HG02571 (cell line): ENCODE results near the gene IRF4.
A peak's percentile ranks its signal among the peaks of the same experiment; 100 is the strongest.

Experiments
- ATAC-seq: cut with Tn5 transposase; IDR thresholded peaks from one replicate; pipeline ENCODE4 v1.9.1; 2021; ENCODE audit warnings: mild to moderate bottlenecking, moderate library complexity; ENCODE audit not compliant: unreplicated experiment

The IRF4 gene

GRCh38 chr6:379410-380181, 12.0 kb upstream of the IRF4 start:
- no peak for ATAC-seq

- no peak for ATAC-seq
Measured at GRCh38 chr6:380234-381218, 11.0 kb upstream of the IRF4 start.

DNA sequence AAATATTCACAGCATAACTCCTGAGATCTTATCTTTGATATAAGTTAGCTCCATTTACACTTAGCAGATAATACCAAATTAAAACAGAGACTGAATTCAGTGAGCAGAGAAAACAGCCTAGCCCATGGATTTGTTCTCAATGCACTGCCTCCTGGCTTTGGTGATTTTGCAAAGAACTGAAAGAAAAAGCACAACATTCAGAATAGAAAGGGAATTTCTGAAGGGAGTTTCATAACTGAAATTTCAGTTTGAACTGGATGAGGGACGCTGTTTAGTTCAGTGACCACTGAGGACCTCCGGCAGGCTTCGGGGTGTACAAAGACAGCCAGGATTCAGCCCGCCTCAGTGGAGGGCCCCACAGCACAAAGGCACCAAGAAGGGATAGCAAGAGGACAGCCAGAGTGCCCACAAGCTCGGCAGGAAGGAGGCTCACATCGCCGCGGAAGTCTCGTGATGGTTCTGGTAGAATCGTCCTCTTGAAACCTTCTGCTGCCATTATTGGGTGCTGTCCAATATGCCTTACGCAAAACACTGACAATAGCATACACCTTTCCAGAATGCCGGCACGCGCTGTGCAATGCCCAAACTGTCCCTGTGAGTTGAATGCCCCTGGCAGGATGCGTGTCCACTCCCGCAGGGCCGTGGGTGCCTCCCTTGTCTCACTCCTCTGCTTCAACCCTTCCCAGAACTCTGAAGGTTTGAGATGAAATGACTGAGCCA, 9.7 kb upstream of the IRF4 start:
- ATAC-seq = no peak

- no peak for ATAC-seq
Measured at GRCh38 chr6:382883-383810, 8.4 kb upstream of the IRF4 start.

- ATAC-seq = no peak
Measured at GRCh38 chr6:383856-384255, 7.7 kb upstream of the IRF4 start.

DNA sequence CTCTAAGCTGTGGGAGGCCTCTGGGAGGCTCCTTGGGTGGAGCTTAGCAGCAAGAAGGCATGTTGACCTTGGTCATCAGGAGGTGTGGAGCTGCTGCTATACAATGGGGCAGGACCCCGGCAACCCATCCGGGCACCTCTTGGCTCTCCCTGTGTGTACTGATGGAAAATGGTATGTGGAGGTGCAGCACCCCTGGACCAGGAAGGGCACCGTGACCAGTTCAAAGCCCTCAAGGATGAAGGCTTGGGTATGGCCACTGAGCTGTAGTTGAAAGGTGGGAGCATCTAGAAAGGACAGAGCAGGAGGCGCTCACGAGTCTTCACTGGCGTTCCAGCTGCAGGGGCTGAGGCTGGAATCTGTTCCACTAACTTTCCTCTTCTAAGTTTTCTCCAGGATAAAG, 6.7 kb upstream of the IRF4 start:
- no peak for ATAC-seq

GRCh38 chr6:385614-386013, 5.9 kb upstream of the IRF4 start:
- ATAC-seq = no peak

GRCh38 chr6:386688-387266, 4.8 kb upstream of the IRF4 start:
- no peak for ATAC-seq

DNA sequence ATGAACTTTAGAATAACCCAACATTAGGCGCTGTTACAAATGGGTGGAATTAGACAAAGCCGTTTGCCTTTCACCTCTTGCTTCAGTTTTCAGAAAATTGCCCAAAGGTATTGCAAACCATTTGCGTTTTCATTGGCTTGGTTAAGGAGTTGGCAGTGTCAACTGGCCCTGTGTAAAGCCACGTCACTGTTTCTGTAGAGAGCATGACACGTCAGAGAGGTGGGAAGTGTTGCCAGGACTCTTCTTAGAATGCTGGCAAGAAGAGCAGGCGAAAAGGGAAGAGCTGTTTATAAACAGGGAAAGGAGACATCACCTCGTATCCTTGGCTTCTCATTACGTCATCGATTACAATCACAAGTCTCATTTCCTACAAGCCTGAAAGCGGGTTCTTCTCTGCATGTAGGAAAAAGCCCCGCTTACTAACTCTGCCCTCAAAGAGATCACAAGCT, 4.2 kb upstream of the IRF4 start:
- no peak for ATAC-seq

- no peak for ATAC-seq
Measured at GRCh38 chr6:388202-388903, 3.2 kb upstream of the IRF4 start.

GRCh38 chr6:389143-389542, 2.4 kb upstream of the IRF4 start:
- no peak for ATAC-seq

GRCh38 chr6:389622-390021, 1.9 kb upstream of the IRF4 start:
- no peak for ATAC-seq

DNA sequence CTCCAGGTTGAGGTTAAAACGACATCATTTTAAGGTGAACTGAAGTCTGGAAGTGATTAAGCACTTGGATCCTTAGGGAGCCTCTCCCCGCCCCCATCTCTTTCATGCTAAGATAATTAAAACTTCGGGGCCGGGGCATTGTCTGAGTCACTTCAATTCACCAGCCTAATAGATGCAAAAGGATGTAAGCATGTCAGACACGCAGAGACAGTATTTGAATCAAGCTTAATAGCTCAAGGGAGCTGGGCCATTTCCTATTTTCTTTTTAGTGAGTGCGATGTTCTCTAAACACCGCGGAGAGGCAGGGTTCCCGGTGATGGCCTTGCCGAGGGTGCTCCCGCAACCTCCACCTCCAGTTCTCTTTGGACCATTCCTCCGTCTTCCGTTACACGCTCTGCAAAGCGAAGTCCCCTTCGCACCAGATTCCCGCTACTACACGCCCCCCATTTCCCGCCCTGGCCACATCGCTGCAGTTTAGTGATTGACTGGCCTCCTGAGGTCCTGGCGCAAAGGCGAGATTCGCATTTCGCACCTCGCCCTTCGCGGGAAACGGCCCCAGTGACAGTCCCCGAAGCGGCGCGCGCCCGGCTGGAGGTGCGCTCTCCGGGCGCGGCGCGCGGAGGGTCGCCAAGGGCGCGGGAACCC, 516 bp upstream of the IRF4 start:
- peak; percentile 14 for ATAC-seq

GRCh38 chr6:392441-393390, 1.2 kb downstream of the IRF4 start:
- no peak for ATAC-seq

DNA sequence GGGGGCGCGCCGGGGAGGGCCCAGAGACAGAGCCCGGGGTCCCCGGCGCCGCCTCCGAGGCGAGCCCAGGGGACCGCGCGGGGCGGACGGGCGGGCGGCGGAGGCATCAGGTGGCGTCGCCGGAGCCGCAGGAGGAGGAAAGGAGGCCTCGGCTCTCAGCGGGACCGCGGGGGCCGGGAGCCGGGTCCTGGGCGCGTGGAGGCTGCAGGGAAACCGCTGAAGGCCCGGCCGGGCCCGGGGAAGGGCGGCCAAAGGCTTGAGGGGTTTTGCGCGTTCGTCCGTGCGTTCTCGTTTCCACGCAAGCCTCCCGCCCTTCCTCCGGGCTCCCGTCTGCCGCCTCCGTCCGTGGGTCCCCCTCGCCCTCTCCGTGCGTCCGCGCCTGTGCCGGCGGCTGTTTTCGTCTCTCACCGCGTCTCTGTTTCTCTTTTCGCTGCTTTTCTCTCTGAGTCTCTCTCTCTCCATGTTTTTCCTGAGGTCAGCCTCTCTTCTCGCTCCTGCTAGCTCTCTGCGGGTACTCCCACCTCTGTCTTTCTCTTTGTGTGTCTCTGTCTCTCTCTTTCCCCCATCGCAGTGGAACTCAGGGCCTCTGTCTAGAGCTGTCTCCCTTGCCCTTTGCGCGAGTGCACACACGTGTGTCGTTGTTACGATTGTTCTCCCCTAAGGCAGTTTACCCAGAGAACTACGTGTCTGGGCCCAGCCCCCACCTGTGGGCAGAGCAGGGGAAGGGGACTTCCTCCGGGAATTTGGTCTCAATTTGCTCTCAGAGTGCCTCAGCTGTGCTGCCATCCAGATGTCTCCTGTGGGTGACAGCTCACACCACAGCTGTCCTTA, 2.1 kb downstream of the IRF4 start:
- ATAC-seq = no peak

DNA sequence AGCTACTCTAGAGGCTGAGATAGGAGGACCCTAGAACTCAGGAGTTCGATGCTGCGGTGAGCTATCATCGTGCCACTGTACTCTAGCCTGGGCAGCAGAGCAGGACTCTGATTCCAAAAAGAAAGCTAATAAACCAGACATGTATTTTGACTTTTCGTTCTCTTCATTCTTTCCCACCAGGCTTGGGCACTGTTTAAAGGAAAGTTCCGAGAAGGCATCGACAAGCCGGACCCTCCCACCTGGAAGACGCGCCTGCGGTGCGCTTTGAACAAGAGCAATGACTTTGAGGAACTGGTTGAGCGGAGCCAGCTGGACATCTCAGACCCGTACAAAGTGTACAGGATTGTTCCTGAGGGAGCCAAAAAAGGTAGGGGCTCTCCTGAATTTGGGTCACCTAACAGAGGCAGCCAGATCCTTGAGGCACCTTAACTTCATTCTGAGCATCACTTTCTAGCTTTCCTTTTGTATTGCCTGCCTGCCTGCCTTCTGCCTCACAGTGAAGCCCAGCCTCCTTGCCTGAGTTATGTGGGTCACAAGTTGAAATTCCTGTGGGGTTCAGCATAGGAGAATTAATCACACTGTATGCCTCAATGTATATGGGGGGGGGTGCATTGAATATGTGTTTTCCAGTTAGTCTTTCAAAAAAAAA, 3.2 kb downstream of the IRF4 start:
- ATAC-seq = no peak
